HG03135 (cell line): Measurements from ENCODE around the gene JPH3.

Experiments
- ATAC-seq: cut with Tn5 transposase; IDR thresholded peaks from one replicate; pipeline ENCODE4 v1.9.1; 2021; ENCODE audit warnings: mild to moderate bottlenecking, moderate library complexity; ENCODE audit not compliant: unreplicated experiment

JPH3 gene

DNA sequence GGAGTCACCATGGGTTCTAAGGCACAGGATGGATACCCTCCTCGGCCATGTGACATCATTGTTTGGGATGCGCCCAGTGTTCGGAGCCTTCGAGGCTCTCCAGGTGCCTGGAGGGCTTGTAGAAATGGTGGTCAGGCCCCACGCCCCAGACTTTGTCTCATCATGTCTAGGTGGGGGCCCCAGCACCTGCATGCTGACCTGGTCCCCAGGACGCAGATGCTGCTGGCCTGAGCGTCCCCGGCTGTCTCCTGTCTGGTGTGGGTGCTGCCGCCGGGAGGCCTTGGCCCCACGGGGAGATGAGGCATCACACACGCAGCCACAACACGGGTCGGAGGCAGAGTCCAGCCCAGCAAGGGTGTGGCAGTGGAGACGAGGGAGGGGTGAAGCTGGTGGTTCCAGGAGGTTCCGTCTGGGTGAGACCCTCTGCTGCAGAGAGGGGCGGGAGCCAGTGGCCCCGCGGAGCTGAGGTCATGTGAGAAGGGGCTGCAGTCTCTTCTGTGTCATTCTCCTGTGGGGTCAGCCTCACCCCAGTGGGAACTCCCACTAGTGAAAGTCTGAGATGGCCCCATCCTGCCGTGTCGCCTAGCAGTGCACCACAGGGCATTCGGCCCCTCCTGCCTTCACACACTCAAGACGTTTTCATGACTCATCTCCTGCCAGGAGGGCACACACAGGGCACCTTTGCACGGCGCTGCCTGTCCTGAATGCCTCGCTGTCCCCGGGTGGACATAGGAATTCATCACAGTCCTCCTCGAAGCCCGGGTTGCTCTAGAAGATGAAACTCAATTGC is 46.6 kb downstream of the JPH3 start:
- no peak for ATAC-seq

DNA sequence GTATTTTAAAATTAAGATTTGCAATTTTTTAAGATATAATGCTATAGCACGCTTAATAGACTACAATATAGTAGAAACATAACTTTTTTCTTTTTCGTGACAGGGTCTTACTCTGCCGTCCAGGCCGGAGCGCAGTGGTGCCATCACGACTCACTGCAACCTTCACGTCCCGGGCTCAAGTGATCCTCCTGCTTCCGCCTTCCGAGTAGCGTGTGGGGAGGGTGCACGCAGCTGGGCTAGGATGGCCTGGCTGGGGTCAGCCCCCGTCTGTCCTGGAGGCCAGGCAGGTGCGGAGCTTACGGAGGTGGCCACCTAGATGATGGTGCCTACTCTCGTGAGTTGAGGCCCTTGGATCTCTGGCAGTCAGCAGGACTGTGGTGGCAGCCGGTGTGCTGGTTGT is 50.1 kb downstream of the JPH3 start:
- no peak for ATAC-seq

DNA sequence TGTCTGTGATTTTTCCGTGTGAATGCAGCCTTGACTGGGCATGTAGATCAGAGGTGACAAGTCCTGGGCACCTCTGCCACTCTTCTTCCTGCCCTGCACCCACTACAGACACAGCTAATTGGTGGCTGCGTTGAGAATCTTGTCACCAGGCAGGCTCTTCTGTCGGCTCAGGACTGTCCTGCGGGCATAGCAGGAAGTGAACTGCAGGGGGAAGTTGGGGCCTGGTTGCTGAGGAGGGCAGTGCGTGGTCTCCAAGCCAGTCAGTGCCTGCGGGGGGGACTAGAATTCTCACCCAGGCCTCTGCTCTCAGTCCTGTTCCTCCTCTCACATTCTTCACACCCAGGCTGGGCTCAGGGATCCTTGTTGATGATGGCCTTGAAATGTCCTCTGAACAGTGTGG is 50.5 kb downstream of the JPH3 start:
- ATAC-seq, result no peak

DNA sequence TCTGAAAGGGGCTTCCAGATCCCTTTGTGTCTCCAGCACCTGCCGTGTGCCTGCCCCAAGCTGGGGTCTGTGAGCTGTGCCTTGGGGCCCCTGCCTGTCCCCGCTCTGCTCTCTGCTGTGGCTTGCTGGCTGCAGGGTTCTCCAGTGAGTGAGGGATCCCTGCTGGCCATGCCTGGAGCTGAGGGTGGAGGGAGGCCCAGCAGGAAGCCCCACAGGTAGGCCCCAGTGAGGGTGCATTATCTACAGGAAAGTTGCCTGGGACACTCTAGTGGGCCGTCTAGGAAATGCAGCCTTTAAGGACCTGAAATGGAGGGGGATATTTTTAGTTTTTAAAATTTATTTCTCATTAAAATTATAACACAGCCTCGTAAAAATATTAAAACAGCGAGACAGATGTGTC is 50.9 kb downstream of the JPH3 start:
- ATAC-seq, result no peak

DNA sequence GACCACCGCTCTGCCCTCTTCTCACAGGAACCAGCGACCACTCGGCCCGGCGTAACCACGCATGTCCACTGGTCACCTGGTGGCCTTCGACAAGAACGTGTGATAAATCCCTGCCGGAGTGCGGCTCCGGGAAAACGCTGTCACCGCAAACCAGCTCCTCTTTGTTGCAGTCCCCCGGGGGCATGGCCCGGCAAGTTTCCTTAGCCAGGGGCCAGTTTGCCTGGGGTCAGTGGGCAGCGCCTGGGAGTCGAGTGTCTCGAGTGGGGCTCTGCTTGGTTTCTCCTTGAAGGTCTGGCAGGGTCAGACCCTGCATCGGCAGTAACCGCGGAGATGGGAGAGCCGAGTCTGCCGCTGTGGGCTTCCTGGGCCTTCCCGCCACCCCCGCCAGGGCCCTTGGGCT is 52.5 kb downstream of the JPH3 start:
- ATAC-seq, result no peak

DNA sequence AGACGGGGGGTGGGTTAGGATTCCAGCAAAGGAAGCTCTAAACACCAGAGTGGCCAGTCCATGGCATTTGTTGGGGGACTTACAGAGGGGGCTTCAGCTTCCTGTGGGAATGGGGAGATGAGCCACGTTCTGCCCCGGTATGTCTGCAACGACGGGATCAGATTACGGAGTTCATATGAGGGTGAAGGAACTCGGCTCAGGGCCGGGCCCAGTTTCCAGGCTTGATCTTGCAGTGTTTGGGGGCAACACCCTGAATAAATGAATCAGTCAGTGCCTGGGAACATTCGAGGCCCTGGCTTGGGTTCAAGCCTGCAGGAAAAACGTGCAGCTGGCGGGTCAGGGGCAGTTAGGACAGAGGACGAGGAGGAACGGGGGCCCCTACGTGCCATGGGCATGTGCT is 54.0 kb downstream of the JPH3 start:
- no peak for ATAC-seq

DNA sequence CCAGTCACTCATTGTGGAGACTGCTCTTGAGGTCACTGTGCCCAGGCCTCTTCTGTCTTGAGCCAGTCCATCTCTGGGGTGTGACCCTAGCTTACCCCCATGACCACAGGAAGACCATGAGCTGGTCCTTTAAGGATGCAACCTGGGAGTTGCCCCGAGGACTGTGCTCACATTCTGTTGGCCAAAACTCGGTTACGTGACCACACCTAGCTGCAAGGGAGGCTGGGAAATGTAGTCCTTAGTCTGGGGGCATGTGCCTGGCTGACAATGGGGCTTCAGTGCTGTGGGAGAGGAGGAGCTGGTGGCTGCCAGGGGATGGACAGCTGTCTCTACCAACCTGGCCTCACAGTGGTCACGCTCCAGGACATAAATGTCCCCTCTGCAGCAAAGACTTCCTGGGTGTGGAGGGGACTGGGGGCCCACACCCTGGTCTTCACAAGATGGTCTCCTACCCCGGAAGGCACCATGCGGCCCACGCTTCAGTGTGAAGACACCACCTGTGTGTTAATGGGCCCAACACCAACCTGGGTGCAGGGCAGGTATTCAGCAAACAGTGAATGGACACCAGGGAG is 55.4 kb downstream of the JPH3 start:
- no peak for ATAC-seq

DNA sequence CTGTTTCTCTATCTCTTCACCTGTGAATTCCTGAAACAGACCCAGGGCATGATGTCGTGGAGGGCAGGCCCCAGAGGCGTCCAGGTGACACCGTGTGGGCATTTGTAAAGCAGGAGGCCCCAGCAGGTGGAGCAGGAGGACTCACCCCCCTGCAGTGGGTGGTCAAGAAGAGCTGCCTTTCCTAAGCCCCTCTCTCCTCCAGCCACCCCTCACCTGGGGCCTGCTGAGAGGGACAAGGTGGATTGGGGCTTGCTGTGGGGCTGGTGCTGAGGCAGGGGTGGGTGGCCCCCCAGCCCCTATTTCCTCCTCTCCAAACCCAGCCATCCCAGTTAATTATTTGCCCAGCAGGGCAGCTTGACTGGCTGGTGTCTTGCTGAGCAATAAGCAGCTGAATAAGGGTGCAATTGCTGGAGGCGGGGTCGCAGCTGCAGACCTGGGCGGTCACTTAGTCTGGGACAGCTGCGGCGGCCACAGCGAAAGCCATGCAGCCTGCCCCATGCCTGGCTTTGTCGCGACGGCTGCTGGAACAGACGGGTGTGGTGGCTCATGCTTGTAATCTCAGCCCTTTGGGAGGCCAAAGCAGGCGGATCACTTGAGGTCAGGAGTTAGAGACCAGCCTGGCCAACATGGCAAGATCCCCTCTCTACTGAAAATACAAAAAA is 56.4 kb downstream of the JPH3 start:
- ATAC-seq, result no peak

DNA sequence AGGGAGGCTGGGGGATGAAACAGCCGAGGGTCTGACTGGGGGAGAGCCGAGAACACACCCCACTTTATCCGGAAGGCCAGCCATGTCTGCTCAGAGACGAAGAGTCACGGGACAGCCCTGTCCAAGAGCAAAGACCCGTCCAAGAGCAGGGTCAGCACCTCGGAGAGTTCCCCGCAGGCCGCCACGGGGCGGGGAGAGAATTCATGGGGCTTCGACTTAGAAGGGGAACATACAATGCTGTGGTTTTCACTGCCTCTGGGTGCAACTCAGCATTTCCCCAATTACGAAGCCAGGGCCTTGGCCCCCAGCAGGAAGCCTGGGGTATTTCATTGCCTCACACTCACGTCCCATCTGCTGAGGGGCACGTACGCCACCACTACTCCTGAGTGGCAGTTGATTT is 59.3 kb downstream of the JPH3 start:
- ATAC-seq, result no peak

DNA sequence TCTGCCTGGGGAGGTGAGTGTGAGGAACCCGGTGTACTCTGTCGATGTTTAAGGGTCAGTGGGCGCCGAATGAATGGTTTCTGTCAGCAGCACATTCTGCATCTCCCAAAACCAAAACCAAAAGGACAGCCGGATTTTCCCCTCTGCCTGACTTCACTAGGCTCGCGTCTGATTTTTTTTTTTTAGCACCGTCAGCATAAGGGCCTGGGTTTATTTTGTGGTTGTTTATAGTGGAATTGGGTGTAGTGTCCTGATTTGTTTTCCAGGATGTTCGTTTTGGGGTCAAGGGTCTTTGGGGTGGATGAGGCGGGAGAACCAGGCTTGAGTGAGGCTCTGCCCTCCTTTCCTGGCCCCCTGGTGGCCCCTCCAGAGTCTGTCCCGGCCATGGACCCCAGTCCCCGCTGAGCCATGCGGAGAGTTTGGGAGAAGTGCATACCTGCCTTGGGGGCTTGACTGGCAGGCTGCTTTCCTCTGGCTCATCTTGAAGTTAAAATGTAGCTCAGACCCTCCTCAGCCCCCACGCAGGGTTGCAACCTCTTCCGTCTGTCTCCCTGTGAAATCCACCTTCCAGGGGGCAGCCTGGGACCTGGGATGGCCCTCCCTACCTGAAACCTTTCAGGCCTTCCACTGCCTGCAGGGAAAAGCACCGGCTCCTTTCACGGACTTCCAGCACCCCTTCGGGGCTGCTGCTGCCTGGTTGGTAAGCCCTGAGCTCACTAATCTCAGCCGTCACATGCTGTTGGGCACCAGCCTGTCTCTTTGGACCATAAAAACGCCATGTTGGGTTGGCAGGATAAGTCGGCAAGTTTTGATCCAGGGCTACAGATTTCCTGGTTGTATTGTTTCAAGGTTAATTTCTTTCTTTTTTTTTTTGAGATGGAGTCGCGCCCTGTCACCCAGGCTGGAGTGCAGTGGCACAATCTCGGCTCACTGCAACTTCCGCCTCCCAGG is 60.2 kb downstream of the JPH3 start:
- no peak for ATAC-seq

DNA sequence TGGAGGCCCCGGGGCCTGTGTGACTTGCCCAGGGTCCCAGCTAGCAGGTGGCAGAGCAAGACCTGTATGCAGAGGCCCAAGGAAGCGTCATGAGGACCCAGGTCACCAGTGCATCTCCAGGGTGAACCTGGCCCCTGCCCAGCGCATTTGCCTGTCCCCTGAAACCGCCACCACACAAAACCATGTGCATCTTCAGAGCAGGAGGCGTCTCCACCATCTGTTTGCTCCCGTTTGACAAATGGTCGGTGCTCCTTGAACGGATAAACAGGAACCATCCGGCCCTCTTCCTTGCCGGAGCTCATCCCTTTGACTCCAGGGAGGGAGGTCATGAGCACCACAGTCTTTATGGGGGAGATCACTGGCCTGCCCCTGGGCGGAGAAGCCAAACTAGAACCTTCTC is 62.5 kb downstream of the JPH3 start:
- no peak for ATAC-seq

DNA sequence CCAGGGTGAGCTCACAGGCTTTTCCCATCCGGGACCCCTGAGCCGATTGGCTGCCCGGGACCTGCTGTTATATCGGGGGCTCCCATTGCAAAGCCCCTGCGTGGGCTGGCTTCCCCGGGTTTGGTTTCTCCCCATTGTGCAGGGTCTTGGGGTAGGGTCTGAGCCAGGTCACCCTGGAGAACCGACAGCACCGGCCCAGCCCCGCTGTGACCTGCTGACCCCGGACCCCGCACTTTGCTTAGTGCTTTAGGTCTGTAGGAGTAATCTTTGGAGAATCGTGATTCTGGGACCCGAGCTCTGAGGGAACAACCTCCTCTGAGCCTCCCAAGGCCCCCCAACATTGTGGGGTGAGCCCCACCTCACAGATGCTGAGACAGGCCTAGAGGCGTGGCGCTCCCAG is 62.9 kb downstream of the JPH3 start:
- ATAC-seq, result no peak

DNA sequence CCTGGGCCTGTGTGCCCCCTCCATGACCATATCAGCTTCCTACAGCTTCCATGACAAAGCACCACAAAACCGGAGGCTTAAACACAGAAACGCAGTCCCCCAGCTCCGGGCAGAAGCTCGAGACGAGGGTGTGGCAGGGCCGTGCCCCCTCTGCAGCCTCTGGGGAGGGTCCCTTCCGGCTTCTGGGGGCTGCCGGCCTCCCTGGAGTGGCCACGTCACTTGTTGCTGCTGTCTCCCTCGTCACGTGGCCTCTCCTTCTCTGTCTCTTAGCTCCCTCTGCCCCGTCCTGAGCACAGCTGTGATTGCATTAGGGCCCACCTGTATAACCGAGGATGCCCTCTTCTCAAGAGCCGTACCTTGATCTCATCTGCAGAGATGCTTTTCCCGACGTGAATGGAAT is 64.6 kb downstream of the JPH3 start:
- ATAC-seq, result no peak

DNA sequence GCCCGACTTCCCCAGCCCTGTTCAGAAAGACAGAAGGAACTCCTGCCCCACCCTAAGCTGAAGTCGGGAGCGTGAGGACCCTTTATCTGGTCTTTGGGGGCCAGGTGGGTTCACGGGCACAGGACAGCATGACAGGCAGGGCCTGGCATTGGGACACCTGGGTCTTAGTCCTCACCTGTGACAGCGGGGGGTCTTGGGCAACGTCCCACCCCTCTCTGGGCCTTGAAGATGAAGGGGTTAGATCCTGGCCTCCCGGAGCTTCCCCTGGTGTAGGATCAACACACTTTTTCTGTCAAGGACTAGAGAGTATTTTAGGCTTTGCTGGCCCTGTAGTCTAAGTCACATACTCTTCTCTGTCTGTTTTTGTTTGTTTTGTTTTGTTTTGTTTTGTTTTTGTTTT is 65.1 kb downstream of the JPH3 start:
- ATAC-seq, result no peak

DNA sequence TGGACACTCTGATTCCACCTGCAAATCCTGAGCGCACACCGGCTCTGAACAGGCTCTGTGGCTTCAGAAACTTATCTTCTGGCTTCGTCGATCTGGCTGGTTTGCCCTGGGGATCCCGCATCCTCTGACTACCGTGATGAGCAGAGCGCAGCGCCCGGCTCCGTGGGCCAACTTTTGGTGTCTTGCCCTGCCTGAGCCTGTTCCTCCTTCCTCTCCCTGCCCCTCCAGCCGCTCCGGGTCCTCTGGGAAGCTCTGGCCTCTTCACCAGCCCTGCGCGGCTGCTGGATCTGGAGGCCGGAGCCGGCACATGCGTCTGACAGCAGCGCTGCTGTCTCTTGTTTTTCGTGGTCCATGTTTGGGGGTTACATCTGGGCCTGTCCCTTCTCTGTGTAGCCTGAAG is 65.6 kb downstream of the JPH3 start:
- no peak for ATAC-seq

DNA sequence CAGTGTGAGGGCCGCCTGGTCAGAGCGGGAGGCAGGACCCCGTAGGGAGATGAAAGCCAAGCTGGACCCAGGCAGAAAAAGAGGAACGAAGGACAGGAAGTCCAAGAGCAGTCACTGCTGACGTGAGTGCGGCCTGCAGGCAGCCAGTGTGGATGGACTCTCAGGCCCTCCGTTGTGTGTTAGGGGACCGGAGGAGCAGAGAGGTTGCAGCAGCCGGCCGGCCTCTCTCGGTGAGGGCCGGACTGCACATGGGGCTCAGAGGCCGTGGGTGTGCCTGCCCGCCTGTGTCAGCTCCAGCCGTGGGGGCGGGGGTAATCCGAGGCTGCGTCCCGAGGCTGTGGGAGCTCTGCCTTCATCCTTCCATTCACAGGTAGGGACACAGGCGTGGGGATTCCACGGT is 67.4 kb downstream of the JPH3 start:
- ATAC-seq, result no peak

DNA sequence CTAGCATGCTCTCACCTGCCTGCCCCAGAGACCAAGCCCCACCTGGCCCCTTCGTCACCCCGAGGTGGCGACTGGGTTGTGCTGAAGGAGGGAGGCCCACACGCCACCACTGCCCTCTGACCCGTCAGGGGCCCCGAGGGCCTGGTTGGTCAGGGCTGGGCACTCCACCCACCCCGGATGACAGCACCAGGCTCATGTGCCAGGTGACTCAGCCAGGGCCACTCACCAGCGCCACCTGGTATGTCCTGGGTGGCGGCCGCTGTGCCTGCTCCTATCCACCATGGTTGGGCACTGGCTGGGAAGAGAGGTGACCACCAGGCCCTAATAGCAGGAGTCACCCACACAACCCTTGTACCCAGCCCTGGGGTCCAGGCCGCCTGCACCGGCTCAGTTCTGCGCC is 68.9 kb downstream of the JPH3 start:
- no peak for ATAC-seq

DNA sequence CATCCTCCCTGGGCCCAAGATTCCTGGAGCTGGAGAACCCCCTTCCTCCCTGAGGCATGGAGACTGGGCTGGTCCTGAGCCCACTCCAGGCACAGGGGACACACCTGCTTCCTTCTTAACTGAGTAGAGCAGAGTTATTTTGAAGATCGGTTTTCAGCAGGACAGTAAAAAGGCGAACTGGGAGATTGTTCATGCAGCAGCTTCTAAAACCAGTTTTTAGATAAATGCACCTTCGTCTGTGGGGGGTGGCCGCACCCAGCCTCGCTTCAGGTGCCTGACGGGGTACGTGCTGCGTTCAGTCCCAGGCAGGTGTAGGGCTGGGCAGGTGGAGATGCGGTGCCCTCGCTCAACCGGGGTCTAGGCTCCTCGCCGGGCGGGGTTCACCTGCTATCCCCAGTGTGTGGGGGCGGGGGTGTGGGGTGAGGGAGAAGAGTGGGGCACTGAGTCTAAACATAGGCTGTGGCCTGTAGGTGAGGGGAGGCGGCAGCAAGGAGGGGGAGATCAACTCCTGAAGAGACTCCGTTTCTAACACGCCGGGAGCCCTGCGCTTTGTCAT is 69.5 kb downstream of the JPH3 start:
- no peak for ATAC-seq

DNA sequence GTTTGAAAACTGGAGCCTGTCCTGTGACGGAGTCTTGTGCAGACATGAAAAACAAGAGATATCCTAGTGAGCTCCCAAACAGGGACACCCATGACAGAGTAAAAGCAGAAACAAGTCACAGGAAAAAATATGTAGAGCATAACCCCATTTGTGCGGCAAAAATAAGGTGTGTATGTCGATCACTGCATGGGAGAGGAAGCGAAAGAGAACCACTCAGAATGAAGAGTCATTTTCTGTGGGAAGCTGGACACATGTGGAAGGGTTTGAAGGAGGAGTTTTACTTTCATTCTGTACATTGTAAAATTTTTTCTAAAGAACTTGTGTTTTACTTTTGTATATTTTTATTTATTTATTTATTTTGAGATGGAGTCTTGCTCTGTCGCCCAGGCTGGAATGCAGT is 72.1 kb downstream of the JPH3 start:
- ATAC-seq, result no peak

DNA sequence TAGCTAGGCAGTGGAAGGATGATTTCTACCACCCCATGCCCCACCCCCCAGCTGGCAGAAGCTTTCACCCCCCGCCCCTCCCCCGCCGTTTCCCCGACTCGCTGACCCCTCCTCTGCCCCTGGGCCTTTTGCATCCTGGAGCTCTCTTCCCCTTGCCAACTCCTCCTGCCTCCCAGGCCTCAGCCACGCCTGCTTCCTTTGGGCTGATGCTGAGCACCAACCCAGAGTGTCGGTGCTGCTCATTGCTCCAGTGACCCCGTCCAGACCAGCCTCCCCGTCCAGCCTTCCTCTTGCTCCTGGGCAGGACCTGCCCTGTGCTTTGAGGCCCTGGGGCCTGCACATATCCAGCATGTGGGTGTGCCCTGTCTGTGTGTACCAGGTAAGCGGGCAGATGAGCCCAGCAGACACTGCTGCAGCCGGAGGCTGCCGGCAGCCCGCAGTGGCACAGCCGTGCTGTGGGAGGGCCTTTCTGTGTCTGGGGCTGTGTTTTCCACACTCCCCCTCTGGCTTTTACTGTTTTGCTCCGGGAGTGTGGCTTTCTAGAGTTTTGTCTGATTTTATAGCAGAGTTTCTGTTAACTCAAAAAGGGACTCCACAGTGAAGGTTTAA is 72.9 kb downstream of the JPH3 start:
- ATAC-seq, result no peak

DNA sequence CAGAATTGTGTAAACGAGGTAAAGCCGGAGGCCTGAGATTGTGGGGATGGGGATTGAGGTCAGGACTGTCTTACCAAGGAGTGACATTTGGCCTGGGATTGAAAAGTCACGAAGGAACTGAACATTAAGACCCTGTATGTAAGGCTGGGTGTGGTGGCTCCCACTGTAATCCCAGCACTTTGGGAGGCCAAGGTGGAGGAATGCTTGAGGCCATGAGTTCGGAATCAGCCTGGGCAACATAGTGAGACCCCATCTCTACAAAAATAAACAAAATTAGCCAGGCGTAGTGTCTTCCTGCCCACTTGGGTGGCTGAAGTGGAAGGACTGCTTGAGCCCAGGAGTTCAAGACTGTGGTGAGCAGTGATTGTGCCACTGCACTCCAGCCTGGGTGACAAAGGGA is 75.5 kb downstream of the JPH3 start:
- ATAC-seq, result no peak
